ENCODE measurements around the gene CTIF. TPM values are rescaled to one million over a fixed set of nuclear protein-coding genes. Genes with fewer than 3 reads are reported as not detected.

Gene CTIF
- total RNA-seq, 2 donors from 2014 or later = 14.8 to 18.5 TPM

- peak; percentile 66 for ATAC-seq
- DNase-seq = no peak
- intact Hi-C loops (cut with DNase I, micrococcal nuclease) = no loop called here
These were observed 223.2 kb downstream of the CTIF start for GRCh38 chr18:48762022-48762421.

GRCh38 chr18:48762836-48763718 is 224.2 kb downstream of the CTIF start:
- intact Hi-C loops (cut with DNase I, micrococcal nuclease) = no loop called here
- DNase-seq = no peak
- no peak for ATAC-seq

GRCh38 chr18:48763719-48764100 is 224.9 kb downstream of the CTIF start:
- DNase-seq (no peak), ATAC-seq (no peak)
- intact Hi-C loops (cut with DNase I, micrococcal nuclease) = no loop called here

GRCh38 chr18:48765053-48765452 is 226.2 kb downstream of the CTIF start:
- DNase-seq = no peak
- ATAC-seq = no peak
- intact Hi-C loops (cut with DNase I, micrococcal nuclease) = no loop called here

- ATAC-seq (no peak), DNase-seq (no peak)
- intact Hi-C loops (cut with DNase I, micrococcal nuclease) = no loop called here
These were observed 227.2 kb downstream of the CTIF start for GRCh38 chr18:48766026-48766425.

- ATAC-seq (no peak), DNase-seq (no peak)
- intact Hi-C loops (cut with DNase I, micrococcal nuclease) = no loop called here
These were observed 227.7 kb downstream of the CTIF start for GRCh38 chr18:48766487-48766886.

GRCh38 chr18:48767090-48767690 is 228.4 kb downstream of the CTIF start:
- peak; percentile 21 for ATAC-seq
- DNase-seq = no peak
- intact Hi-C loops (cut with DNase I, micrococcal nuclease) = no loop called here

GRCh38 chr18:48769006-48769636 is 230.3 kb downstream of the CTIF start:
- DNase-seq = no peak
- ATAC-seq = no peak
- intact Hi-C loops (cut with DNase I, micrococcal nuclease) = no loop called here

- intact Hi-C loops (cut with DNase I, micrococcal nuclease) = loop anchor here in 1 of 2 donors (10.0 kb wide), 2 partner anchors 95 to 275 kb away; no protein-coding TSS in a partner anchor
- DNase-seq = no peak
- ATAC-seq = no peak
These were observed 231.4 kb downstream of the CTIF start for GRCh38 chr18:48770243-48770642.

GRCh38 chr18:48771641-48772375 is 233.0 kb downstream of the CTIF start:
- intact Hi-C loops (cut with DNase I, micrococcal nuclease) = loop anchor here in 1 of 2 donors (10.0 kb wide), 2 partner anchors 97 to 273 kb away; no protein-coding TSS in a partner anchor
- DNase-seq = no peak
- ATAC-seq = no peak

- intact Hi-C loops (cut with DNase I, micrococcal nuclease) = loop anchor here in 1 of 2 donors (10.0 kb wide), 2 partner anchors 98 to 272 kb away; no protein-coding TSS in a partner anchor
- DNase-seq (no peak), ATAC-seq (no peak)
These were observed 233.6 kb downstream of the CTIF start for GRCh38 chr18:48772457-48772856.

- no peak for ATAC-seq
- no peak for DNase-seq
- intact Hi-C loops (cut with DNase I, micrococcal nuclease) = loop anchor here in 1 of 2 donors (10.0 kb wide), 2 partner anchors 99 to 271 kb away; no protein-coding TSS in a partner anchor
These were observed 235.0 kb downstream of the CTIF start for GRCh38 chr18:48773821-48774220.

GRCh38 chr18:48774941-48775340 is 236.1 kb downstream of the CTIF start:
- no peak for ATAC-seq
- intact Hi-C loops (cut with DNase I, micrococcal nuclease) = loop anchor here in 1 of 2 donors (10.0 kb wide), 2 partner anchors 100 to 270 kb away; no protein-coding TSS in a partner anchor
- DNase-seq = no peak

- ATAC-seq (no peak), DNase-seq (no peak)
- intact Hi-C loops (cut with DNase I, micrococcal nuclease) = loop anchor here in 1 of 2 donors (10.0 kb wide), 2 partner anchors 101 to 269 kb away; no protein-coding TSS in a partner anchor
These were observed 236.7 kb downstream of the CTIF start for GRCh38 chr18:48775372-48776155.

- DNase-seq = no peak
- ATAC-seq = no peak
- intact Hi-C loops (cut with DNase I, micrococcal nuclease) = loop anchor here in 1 of 2 donors (10.0 kb wide), 2 partner anchors 101 to 269 kb away; no protein-coding TSS in a partner anchor
These were observed 237.3 kb downstream of the CTIF start for GRCh38 chr18:48776156-48776555.

- intact Hi-C loops (cut with DNase I, micrococcal nuclease) = loop anchor here in 1 of 2 donors (10.0 kb wide), 2 partner anchors 102 to 268 kb away; no protein-coding TSS in a partner anchor
- ATAC-seq (no peak), DNase-seq (no peak)
These were observed 237.8 kb downstream of the CTIF start for GRCh38 chr18:48776641-48777025.

GRCh38 chr18:48777026-48777743 is 238.4 kb downstream of the CTIF start:
- peak in 1 of 2 donors; percentile 76 for DNase-seq
- peak; percentile 80 for ATAC-seq
- intact Hi-C loops (cut with DNase I, micrococcal nuclease) = loop anchor here in 1 of 2 donors (10.0 kb wide), 2 partner anchors 102 to 268 kb away; no protein-coding TSS in a partner anchor
